ENCODE results near the gene DAB1.

DNA sequence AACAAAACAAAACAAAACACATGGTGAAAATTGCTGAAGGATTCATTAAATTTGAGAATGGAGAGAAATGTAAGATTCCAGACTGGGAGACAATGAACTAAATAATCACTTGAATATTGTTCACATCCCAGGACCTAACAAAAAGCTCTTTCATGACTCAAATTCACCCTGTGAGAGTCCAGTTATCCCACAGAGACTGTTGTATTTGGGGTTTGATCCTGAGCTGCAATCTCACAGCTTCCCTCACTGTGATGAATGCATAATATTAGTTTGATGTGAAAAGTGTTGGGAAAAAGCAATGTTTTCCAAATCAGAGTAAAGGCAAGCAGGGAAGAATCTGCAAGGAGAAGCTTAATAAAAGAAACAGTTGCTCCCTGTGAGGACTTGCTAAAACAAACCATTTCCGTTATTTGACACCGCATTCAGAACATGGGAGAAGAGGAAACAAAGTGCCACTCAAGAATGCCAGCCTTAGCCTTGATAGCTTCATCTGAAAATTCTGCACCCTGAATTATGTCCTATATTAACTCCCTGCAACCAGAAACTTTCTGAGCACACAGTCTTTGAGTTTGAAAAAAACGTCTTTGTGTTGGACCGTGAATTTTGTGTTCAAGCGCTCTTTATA, 208.8 kb downstream of the DAB1 start:
- no peak for TF ChIP-seq POLR2AphosphoS5 (IDR thresholded peaks at IDR 0.05; ENCODE audit: low read depth, low read length)
- TF ChIP-seq, protein P1, sequence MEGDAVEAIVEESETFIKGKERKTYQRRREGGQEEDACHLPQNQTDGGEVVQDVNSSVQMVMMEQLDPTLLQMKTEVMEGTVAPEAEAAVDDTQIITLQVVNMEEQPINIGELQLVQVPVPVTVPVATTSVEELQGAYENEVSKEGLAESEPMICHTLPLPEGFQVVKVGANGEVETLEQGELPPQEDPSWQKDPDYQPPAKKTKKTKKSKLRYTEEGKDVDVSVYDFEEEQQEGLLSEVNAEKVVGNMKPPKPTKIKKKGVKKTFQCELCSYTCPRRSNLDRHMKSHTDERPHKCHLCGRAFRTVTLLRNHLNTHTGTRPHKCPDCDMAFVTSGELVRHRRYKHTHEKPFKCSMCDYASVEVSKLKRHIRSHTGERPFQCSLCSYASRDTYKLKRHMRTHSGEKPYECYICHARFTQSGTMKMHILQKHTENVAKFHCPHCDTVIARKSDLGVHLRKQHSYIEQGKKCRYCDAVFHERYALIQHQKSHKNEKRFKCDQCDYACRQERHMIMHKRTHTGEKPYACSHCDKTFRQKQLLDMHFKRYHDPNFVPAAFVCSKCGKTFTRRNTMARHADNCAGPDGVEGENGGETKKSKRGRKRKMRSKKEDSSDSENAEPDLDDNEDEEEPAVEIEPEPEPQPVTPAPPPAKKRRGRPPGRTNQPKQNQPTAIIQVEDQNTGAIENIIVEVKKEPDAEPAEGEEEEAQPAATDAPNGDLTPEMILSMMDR (IDR thresholded peaks at IDR 0.05 in 2 of 3, conservative IDR thresholded peaks at IDR 0.05 in 1 of 3; ENCODE audit: borderline replicate concordance in 1 of 3, insufficient read depth in 1 of 3, low read depth in 2 of 3, low read length in 2 of 3): no peak

Measured in HCT116 (cell line).